PC-3 (cell line): ENCODE data around the gene FAH.

Experiments used
- CTCF ChIP-seq: fragments of 300-600 bp; sonication (generic); conservative IDR thresholded peaks from 2 replicates; pipeline ENCODE4 v1.5.1; 2017; ENCODE audit warnings: antibody characterized with exemption, low read depth, mild to moderate bottlenecking, low read length
- EZH2phosphoT487 ChIP-seq: fragments of 300-600 bp; sonication (generic); IDR thresholded peaks from 2 replicates; pipeline ENCODE4 v1.6.1; 2018; ENCODE audit warnings: mild to moderate bottlenecking, antibody characterized with exemption, low read length, borderline replicate concordance

- TF ChIP-seq CTCF = no peak
- no peak for TF ChIP-seq EZH2phosphoT487
Measured at GRCh38 chr15:80107204-80107603, 45.6 kb upstream of the FAH start.
